DND-41 (cell line): ENCODE measurements around the gene MAP3K12.

ENCODE experiments used
- ATAC-seq: fragments of 200-7000 bp; cut with Tn5 transposase; 3 replicates; pipeline ENCODE4 v1.9.1; 2021; ENCODE audit warnings: low read depth; ENCODE audit not compliant: insufficient read depth
- DNase-seq: peaks from one replicate; pipeline ENCODE4 v3.0.0-alpha.2; 2020
- H2AFZ ChIP-seq: 2 replicates; pipeline ENCODE4 v1.6.0; 2012; ENCODE audit warnings: low read depth, low read length
- H3K27ac ChIP-seq: 2 replicates; pipeline ENCODE4 v1.5.1; 2012; ENCODE audit warnings: low read length, inconsistent platforms
- H3K27me3 ChIP-seq: fragments of 200-600 bp; sonication (generic); 2 replicates; pipeline ENCODE4 v1.6.0; 2012; ENCODE audit warnings: low read length, mild to moderate bottlenecking, inconsistent platforms; ENCODE audit not compliant: insufficient read depth, poor library complexity
- H3K36me3 ChIP-seq: 2 replicates; pipeline ENCODE4 v1.5.1; 2012; ENCODE audit warnings: low read length, inconsistent platforms; ENCODE audit not compliant: insufficient read depth
- H3K4me1 ChIP-seq: 2 replicates; pipeline ENCODE4 v1.5.1; 2012; ENCODE audit warnings: mild to moderate bottlenecking, low read length; ENCODE audit not compliant: insufficient read depth
- H3K4me2 ChIP-seq: 2 replicates; pipeline ENCODE4 v1.6.0; 2012; ENCODE audit warnings: mild to moderate bottlenecking, moderate library complexity, low read length, inconsistent platforms; ENCODE audit not compliant: insufficient read depth
- H3K4me3 ChIP-seq, 2 experiments: fragments of 200-600 bp in 1 of 2; shearing (Covaris generic) in 1 of 2; 2 replicates each; pipeline ENCODE4 v1.5.1; 2012 to 2016; ENCODE audit warnings: inconsistent platforms in 2 of 2, low read length in 2 of 2, mild to moderate bottlenecking in 2 of 2, low read depth in 1 of 2, moderate library complexity in 1 of 2
- H3K79me2 ChIP-seq: 2 replicates; pipeline ENCODE4 v1.6.0; 2012; ENCODE audit warnings: low read length, inconsistent platforms; ENCODE audit not compliant: insufficient read depth
- H3K9ac ChIP-seq: 2 replicates; pipeline ENCODE4 v1.6.0; 2012; ENCODE audit warnings: low read depth, mild to moderate bottlenecking, inconsistent platforms, low read length, moderate library complexity
- H3K9me3 ChIP-seq: 2 replicates; pipeline ENCODE4 v1.5.1; 2012; ENCODE audit warnings: low read length, moderate library complexity, mild to moderate bottlenecking, inconsistent platforms; ENCODE audit not compliant: insufficient read depth, severe bottlenecking
- H4K20me1 ChIP-seq: 2 replicates; pipeline ENCODE4 v1.6.0; 2012; ENCODE audit warnings: low read length; ENCODE audit not compliant: insufficient read depth
- EZH2 ChIP-seq: IDR thresholded peaks from 3 replicates; pipeline ENCODE4 v1.6.1; 2012; ENCODE audit warnings: borderline replicate concordance, low read depth, mild to moderate bottlenecking, moderate library complexity, low read length, inconsistent platforms; ENCODE audit not compliant: severe bottlenecking
- TF ChIP-seq, protein P1 (sequence below): IDR thresholded peaks from 2 replicates; pipeline ENCODE4 v1.5.1; 2012; ENCODE audit warnings: borderline replicate concordance, low read length, moderate library complexity, mild to moderate bottlenecking; ENCODE audit not compliant: poor library complexity, severe bottlenecking; ENCODE audit errors: extremely low read depth

MAP3K12 gene

DNA sequence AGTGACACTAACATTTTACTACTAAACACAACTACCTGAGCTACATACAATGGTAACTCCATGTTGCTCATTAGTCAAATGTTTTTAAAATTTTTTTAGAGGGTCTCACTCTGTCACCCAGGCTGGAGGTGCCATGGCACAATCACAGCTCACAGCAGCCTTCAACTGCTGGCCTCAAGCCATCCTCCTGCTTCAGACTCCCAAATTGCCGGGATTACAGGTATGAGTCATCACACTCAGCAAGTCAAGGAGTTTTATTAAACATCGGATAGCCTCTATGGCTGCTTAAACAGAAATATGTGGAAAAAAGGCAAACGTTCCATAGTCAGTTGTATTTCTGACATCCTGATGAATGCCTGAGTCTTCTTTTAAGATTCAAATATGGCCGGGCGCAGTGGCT, 19.1 kb upstream of the MAP3K12 start:
- Histone ChIP-seq H2AFZ (no peak overlapping the region), H3K9ac (no peak overlapping the region), H3K4me2 (no peak overlapping the region), H3K4me3 (no peak overlapping the region), H3K27ac (no peak overlapping the region), H4K20me1 (no peaks in the 10 kb centered on the region), H3K4me1 (no peaks in the 10 kb centered on the region), H3K79me2 (no peaks in the 10 kb centered on the region), H3K9me3 (no peaks in the 10 kb centered on the region), H3K27me3 (no peaks in the 10 kb centered on the region), H3K36me3 (peaks cover 83% of the 10 kb centered on the region)
- DNase-seq: no peak
- TF ChIP-seq EZH2: no peak
- TF ChIP-seq, protein P1, sequence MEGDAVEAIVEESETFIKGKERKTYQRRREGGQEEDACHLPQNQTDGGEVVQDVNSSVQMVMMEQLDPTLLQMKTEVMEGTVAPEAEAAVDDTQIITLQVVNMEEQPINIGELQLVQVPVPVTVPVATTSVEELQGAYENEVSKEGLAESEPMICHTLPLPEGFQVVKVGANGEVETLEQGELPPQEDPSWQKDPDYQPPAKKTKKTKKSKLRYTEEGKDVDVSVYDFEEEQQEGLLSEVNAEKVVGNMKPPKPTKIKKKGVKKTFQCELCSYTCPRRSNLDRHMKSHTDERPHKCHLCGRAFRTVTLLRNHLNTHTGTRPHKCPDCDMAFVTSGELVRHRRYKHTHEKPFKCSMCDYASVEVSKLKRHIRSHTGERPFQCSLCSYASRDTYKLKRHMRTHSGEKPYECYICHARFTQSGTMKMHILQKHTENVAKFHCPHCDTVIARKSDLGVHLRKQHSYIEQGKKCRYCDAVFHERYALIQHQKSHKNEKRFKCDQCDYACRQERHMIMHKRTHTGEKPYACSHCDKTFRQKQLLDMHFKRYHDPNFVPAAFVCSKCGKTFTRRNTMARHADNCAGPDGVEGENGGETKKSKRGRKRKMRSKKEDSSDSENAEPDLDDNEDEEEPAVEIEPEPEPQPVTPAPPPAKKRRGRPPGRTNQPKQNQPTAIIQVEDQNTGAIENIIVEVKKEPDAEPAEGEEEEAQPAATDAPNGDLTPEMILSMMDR: no peak
- ATAC-seq: no peak

DNA sequence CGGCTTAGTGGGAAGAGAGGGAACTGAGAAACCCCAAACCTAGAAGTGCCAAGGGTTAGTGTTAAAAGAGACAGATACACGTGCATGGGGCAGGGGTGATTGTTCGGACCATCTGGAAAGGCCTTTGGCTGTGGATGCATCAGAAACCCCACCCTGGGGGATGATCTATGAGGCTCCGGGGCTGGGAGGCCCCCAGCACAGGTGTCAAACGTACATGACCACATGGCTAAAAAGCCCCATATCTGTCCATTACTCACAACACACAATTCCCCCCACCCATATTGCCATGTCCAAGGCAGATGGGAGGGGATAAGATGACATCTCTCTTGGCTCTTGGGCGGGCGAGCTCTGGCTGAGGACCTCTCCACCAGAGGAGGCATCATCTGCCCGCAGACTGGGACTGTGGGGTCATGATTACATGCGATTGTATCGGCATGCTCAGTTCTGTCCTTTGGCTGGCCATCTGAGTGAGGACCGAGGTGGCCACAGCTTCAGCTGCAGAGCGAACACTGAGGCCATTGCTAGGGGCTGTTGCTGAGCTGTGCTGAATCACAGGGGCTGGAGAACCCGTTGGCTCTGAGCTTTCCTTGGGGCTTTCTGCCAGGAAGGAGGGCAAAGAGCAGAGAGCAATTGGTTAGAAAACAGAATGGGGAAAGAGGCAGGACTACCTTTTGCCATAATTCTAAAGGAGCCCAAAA, 17.6 kb upstream of the MAP3K12 start:
- Histone ChIP-seq H4K20me1 (no peaks in the 10 kb centered on the region), H3K27me3 (no peaks in the 10 kb centered on the region), H2AFZ (no peak overlapping the region), H3K4me2 (no peak overlapping the region), H3K79me2 (no peaks in the 10 kb centered on the region), H3K4me1 (no peaks in the 10 kb centered on the region), H3K9me3 (no peaks in the 10 kb centered on the region), H3K9ac (no peak overlapping the region), H3K4me3 (no peak overlapping the region), H3K27ac (no peak overlapping the region), H3K36me3 (peaks cover 79% of the 10 kb centered on the region)
- DNase-seq: no peak
- no peak for ATAC-seq
- TF ChIP-seq, protein P1: no peak
- no peak for TF ChIP-seq EZH2

DNA sequence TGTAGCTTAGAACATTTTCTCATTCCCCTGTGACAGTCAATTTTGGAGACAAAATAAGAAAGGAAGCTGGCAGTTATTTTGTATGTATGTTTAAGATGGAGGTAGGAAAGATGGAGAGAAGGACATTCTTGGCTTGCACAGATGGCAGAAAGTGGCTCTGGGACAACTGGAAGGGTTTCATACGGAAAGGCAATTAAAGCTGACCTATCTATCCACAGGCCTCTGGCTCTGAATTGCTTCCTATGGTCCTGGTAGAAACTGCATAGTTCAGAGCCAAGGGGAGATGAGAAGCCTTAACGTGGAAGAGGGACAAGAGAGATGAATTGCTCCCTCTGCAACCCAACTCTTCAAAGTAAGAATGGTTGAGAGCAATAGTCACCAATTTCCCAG, 16.0 kb upstream of the MAP3K12 start:
- H3K36me3 ChIP-seq: peaks cover 69% of the 10 kb centered on the region
- no peak overlapping the region for H3K27ac ChIP-seq

More for the DNA sequence above, 16.0 kb upstream of the MAP3K12 start:
- Histone ChIP-seq H3K9ac (no peak overlapping the region), H3K27me3 (no peaks in the 10 kb centered on the region), H4K20me1 (no peaks in the 10 kb centered on the region), H3K79me2 (no peaks in the 10 kb centered on the region), H3K9me3 (no peaks in the 10 kb centered on the region), H3K4me1 (no peaks in the 10 kb centered on the region), H2AFZ (no peak overlapping the region), H3K4me3 (no peak overlapping the region), H3K4me2 (no peak overlapping the region)
- DNase-seq: no peak
- ATAC-seq: no peak
- TF ChIP-seq EZH2: no peak
- TF ChIP-seq, protein P1: no peak
